Hepatic stellate cell (primary cell): Measurements from ENCODE around the gene SLC4A2.
"Not testable (repeated sequence)": the region's sequence is repeated elsewhere in the genome, so short reads cannot be mapped to it uniquely, and the experiment has no call there.

Experiments used
- DNase-seq: peaks from one replicate; pipeline ENCODE4 v3.0.0; 2011; ENCODE audit warnings: low spot score

The SLC4A2 gene

GRCh38 chr7:151059367-151060112 lies at the start of gene SLC4A2:
Gene SLC4A2 (plus strand): TSS chr7:151059589. CDS start chr7:151061988, 2,399 bp downstream.
- DNase-seq, result peak; percentile 96

- DNase-seq, result no peak
Measured at GRCh38 chr7:151010037-151010306, 49.4 kb upstream of the SLC4A2 start.

GRCh38 chr7:151010307-151011096 lies 48.9 kb upstream of the SLC4A2 start:
- DNase-seq, result no peak

GRCh38 chr7:151011097-151011409 lies 48.3 kb upstream of the SLC4A2 start:
- DNase-seq, result no peak

- not testable (repeated sequence) for DNase-seq
Measured at GRCh38 chr7:151011616-151012015, 47.8 kb upstream of the SLC4A2 start.

GRCh38 chr7:151012031-151012692 lies 47.2 kb upstream of the SLC4A2 start:
- no peak for DNase-seq

- DNase-seq, result peak; percentile 48
Measured at GRCh38 chr7:151012911-151013347, 46.5 kb upstream of the SLC4A2 start.

GRCh38 chr7:151013356-151013732 lies 46.0 kb upstream of the SLC4A2 start:
- DNase-seq, result no peak

- no peak for DNase-seq
Measured at GRCh38 chr7:151013733-151014497, 45.5 kb upstream of the SLC4A2 start.

GRCh38 chr7:151014950-151015349 lies 44.4 kb upstream of the SLC4A2 start:
- DNase-seq, result no peak

GRCh38 chr7:151015967-151016366 lies 43.4 kb upstream of the SLC4A2 start:
- no peak for DNase-seq

GRCh38 chr7:151016505-151016904 lies 42.9 kb upstream of the SLC4A2 start:
- DNase-seq, result no peak

- no peak for DNase-seq
Measured at GRCh38 chr7:151016942-151017341, 42.4 kb upstream of the SLC4A2 start.

- DNase-seq, result no peak
Measured at GRCh38 chr7:151017370-151017952, 41.9 kb upstream of the SLC4A2 start.

GRCh38 chr7:151017953-151018420 lies 41.4 kb upstream of the SLC4A2 start:
- peak; percentile 75 for DNase-seq

GRCh38 chr7:151018421-151019129 lies 40.8 kb upstream of the SLC4A2 start:
- DNase-seq, result no peak

GRCh38 chr7:151019130-151019447 lies 40.3 kb upstream of the SLC4A2 start:
- DNase-seq, result no peak

- DNase-seq, result no peak
Measured at GRCh38 chr7:151020231-151020630, 39.2 kb upstream of the SLC4A2 start.

- DNase-seq, result no peak
Measured at GRCh38 chr7:151023232-151023631, 36.2 kb upstream of the SLC4A2 start.

- no peak for DNase-seq
Measured at GRCh38 chr7:151024435-151025056, 34.8 kb upstream of the SLC4A2 start, which contains the start of gene ATG9B. Gene ATG9B (minus strand): TSS chr7:151024494. CDS start chr7:151024423, 71 bp downstream.
